Measurements from ENCODE around the gene CNNM2. TPM values are rescaled to one million over a fixed set of nuclear protein-coding genes. Genes with fewer than 3 reads are reported as not detected.

Gene CNNM2
- total RNA-seq, 1 experiment from 2014 or later, result 7.2 TPM

GRCh38 chr10:102967123-102967522 is 49.0 kb downstream of the CNNM2 start:
- intact Hi-C loops (cut with micrococcal nuclease), result no loop called here
- Histone ChIP-seq H3K36me3 (ENCODE audit: low read depth, low read length) (no peaks in the 10 kb centered on the region), H3K27me3 (ENCODE audit: low read length) (no peaks in the 10 kb centered on the region), H3K27ac (ENCODE audit: low read length) (no peak overlapping the region), H3K79me2 (ENCODE audit: low read length) (no peaks in the 10 kb centered on the region), H3K9ac (ENCODE audit: low read length) (no peak overlapping the region), H2AFZ (ENCODE audit: low read length) (no peak overlapping the region), H3K9me2 (replicated peaks; ENCODE audit: low read length) (no peaks in the 10 kb centered on the region), H3K4me3 (ENCODE audit: low read length) (no peak overlapping the region), H4K20me1 (ENCODE audit: low read length) (no peaks in the 10 kb centered on the region), H3K4me2 (ENCODE audit: low read length) (no peak overlapping the region), H3K9me3 (ENCODE audit: low read length) (no peaks in the 10 kb centered on the region), H3F3A (ENCODE audit: low read length, unreplicated experiment) (no peaks in the 10 kb centered on the region), H3K4me1 (ENCODE audit: insufficient read depth, low read length) (0 out of 2 replicates have a peak, but pooled peaks cover 7% of the 10 kb centered on the region)
- no peak for ATAC-seq
- no TSS peak for BruUV-seq (replicated peaks)
- ChIA-PET CTCF (no interaction called here), POLR2A (ENCODE audit: unreplicated experiment) (no interaction called here)
- no peak for DNase-seq
- no peak for TF ChIP-seq EZH2 (IDR thresholded peaks at IDR 0.05; ENCODE audit: low read length, unreplicated experiment)
- TF ChIP-seq EZH2phosphoT487 (IDR thresholded peaks at IDR 0.05; ENCODE audit: borderline replicate concordance, low read length), result no peak
- TF ChIP-seq, protein P1, sequence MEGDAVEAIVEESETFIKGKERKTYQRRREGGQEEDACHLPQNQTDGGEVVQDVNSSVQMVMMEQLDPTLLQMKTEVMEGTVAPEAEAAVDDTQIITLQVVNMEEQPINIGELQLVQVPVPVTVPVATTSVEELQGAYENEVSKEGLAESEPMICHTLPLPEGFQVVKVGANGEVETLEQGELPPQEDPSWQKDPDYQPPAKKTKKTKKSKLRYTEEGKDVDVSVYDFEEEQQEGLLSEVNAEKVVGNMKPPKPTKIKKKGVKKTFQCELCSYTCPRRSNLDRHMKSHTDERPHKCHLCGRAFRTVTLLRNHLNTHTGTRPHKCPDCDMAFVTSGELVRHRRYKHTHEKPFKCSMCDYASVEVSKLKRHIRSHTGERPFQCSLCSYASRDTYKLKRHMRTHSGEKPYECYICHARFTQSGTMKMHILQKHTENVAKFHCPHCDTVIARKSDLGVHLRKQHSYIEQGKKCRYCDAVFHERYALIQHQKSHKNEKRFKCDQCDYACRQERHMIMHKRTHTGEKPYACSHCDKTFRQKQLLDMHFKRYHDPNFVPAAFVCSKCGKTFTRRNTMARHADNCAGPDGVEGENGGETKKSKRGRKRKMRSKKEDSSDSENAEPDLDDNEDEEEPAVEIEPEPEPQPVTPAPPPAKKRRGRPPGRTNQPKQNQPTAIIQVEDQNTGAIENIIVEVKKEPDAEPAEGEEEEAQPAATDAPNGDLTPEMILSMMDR (conservative IDR thresholded peaks at IDR 0.05; ENCODE audit: low read depth, low read length), result no peak

DNA sequence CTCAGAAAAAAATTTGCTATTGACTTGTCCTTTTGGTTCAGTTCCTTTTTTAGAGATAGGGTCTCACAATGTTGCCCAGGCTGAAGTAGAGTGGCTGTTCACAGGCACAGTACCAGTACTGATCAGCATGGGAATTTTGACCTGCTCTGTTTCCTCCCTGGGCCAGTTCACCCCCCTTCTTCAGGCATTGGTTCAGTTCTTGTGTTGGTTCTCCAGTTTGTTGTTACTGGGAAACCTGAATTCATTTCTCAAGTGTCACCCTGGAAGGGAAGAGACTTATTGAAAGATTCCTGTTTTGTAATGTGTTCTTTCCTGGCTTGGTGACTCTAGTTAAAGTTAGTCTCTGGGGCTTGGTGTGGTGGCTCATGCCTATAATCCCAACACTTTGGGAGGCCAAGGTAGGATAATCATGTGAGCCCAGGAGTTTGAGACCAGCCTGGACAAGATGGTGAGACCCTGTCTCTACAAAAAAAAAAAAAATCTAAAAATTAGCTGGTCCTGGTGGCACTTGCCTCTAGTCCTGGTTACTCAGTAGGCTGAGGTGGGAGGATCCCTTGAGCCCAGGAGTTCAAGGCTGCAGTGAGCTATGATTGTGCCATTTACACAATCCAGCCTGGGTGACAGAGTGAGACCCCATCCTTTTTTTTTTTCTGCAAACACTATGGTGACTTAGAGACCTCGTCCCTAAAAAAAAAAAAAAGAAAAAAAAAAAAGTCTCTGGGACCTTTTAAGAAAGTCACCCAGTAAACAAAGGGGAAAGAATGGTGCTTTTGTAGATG is 52.7 kb downstream of the CNNM2 start:
- POLR2A ChIA-PET (ENCODE audit: unreplicated experiment), result no interaction called here

More for the DNA sequence above, 52.7 kb downstream of the CNNM2 start:
- no peaks in the 10 kb centered on the region for H3K9me2 ChIP-seq (replicated peaks; ENCODE audit: low read length)
- CTCF ChIA-PET, result interaction anchor here (0.6 kb wide), 1 partner anchor 27 kb away, joined by 3 read pairs; no protein-coding TSS in a partner anchor
- intact Hi-C loops (cut with micrococcal nuclease), result no loop called here
- TF ChIP-seq, protein P1 (conservative IDR thresholded peaks at IDR 0.05; ENCODE audit: low read depth, low read length), result no peak
- H3F3A ChIP-seq (ENCODE audit: low read length, unreplicated experiment), result no peaks in the 10 kb centered on the region
- H3K27ac ChIP-seq (ENCODE audit: low read length), result no peak overlapping the region
- H3K79me2 ChIP-seq (ENCODE audit: low read length), result no peaks in the 10 kb centered on the region
- H3K36me3 ChIP-seq (ENCODE audit: low read depth, low read length), result no peaks in the 10 kb centered on the region
- no peak overlapping the region for H2AFZ ChIP-seq (ENCODE audit: low read length)
- H3K9ac ChIP-seq (ENCODE audit: low read length), result no peak overlapping the region
- H3K4me1 ChIP-seq (ENCODE audit: insufficient read depth, low read length), result no peaks in the 10 kb centered on the region
- DNase-seq (no peak), ATAC-seq (no peak)
- no peaks in the 10 kb centered on the region for H4K20me1 ChIP-seq (ENCODE audit: low read length)
- H3K4me2 ChIP-seq (ENCODE audit: low read length), result no peak overlapping the region
- no peak overlapping the region for H3K4me3 ChIP-seq (ENCODE audit: low read length)
- H3K9me3 ChIP-seq (ENCODE audit: low read length), result no peaks in the 10 kb centered on the region
- BruUV-seq (replicated peaks), result no TSS peak
- H3K27me3 ChIP-seq (ENCODE audit: low read length), result no peaks in the 10 kb centered on the region
